Neural crest cell (in vitro differentiated cells): ENCODE results near the gene GSTM3. TPM values are rescaled to one million over a fixed set of nuclear protein-coding genes. Genes with fewer than 3 reads are reported as not detected.

Source experiments
- DNase-seq: peaks from one replicate; pipeline ENCODE4 v3.0.0; 2021; ENCODE audit warnings: low read depth, mixed read lengths, low spot score
- H3K27ac Mint-ChIP-seq: one replicate; pipeline ENCODE4 v1.8.0; 2021; ENCODE audit warnings: mild to moderate bottlenecking, mixed read lengths; ENCODE audit not compliant: unreplicated experiment
- H3K27me3 Mint-ChIP-seq: 2 replicates; pipeline ENCODE4 v1.8.0; 2021; ENCODE audit warnings: low read depth, mild to moderate bottlenecking, mixed read lengths
- H3K36me3 Mint-ChIP-seq: 2 replicates; pipeline ENCODE4 v1.8.0; 2021; ENCODE audit warnings: low read depth, mild to moderate bottlenecking, mixed read lengths
- H3K4me1 Mint-ChIP-seq: 2 replicates; pipeline ENCODE4 v1.8.0; 2021; ENCODE audit warnings: mixed read lengths
- H3K4me3 Mint-ChIP-seq: one replicate; pipeline ENCODE4 v1.8.0; 2021; ENCODE audit warnings: mild to moderate bottlenecking, mixed read lengths
- H3K9me3 Mint-ChIP-seq: 2 replicates; pipeline ENCODE4 v1.8.0; 2021; ENCODE audit warnings: mixed read lengths
- total RNA-seq: library from RNA; stranded (reverse); gene quantifications from 2 replicates; pipeline ENCODE4 v1.2.1, GENCODE V29; 2021
- TF ChIP-seq, protein P1 (sequence below): fragments of 200-600 bp; sonication (generic); conservative IDR thresholded peaks from 2 replicates; pipeline ENCODE4 v1.5.0; 2021; ENCODE audit warnings: antibody characterized with exemption, mild to moderate bottlenecking

The GSTM3 gene
- total RNA-seq, 1 donor from 2014 or later, result 56.5 TPM

DNA sequence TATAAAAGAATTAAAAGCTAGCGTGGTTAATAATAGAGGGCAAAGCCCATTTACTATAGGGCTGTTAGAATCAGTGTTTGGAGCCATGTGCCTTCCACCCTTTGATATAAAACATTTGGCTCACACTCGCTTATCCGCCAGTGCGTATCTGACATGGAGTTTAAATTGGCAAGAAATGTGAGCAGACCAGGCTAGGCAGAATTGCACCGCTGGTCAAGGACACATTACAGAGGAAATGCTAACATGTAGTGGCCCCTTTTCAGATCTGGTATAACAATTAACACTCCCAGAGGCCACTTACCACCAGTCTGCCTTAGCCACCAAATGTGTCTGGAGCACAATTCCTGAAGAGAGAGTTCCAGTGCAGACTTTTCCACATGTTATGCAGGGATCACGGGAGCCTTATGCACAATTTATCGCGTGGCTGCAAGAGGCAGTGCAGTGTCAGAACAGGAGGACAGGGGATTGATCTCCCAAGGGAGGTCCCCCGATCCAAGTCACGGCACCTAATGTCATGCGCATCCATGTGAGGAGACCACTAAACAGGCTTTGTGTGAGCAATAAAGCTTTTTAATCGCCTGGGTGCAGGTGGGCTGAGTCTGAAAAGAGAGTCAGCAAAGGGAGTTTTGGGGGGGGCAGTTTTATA lies 14.0 kb downstream of the GSTM3 start:
- Mint-ChIP-seq H3K27ac (no peak overlapping the region), H3K4me1 (peaks cover 8% of the 10 kb centered on the region), H3K9me3 (peaks cover 2% of the 10 kb centered on the region), H3K4me3 (no peak overlapping the region), H3K27me3 (no peaks in the 10 kb centered on the region), H3K36me3 (no peaks in the 10 kb centered on the region)
- DNase-seq, result no peak
- TF ChIP-seq, protein P1, sequence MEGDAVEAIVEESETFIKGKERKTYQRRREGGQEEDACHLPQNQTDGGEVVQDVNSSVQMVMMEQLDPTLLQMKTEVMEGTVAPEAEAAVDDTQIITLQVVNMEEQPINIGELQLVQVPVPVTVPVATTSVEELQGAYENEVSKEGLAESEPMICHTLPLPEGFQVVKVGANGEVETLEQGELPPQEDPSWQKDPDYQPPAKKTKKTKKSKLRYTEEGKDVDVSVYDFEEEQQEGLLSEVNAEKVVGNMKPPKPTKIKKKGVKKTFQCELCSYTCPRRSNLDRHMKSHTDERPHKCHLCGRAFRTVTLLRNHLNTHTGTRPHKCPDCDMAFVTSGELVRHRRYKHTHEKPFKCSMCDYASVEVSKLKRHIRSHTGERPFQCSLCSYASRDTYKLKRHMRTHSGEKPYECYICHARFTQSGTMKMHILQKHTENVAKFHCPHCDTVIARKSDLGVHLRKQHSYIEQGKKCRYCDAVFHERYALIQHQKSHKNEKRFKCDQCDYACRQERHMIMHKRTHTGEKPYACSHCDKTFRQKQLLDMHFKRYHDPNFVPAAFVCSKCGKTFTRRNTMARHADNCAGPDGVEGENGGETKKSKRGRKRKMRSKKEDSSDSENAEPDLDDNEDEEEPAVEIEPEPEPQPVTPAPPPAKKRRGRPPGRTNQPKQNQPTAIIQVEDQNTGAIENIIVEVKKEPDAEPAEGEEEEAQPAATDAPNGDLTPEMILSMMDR, result no peak

DNA sequence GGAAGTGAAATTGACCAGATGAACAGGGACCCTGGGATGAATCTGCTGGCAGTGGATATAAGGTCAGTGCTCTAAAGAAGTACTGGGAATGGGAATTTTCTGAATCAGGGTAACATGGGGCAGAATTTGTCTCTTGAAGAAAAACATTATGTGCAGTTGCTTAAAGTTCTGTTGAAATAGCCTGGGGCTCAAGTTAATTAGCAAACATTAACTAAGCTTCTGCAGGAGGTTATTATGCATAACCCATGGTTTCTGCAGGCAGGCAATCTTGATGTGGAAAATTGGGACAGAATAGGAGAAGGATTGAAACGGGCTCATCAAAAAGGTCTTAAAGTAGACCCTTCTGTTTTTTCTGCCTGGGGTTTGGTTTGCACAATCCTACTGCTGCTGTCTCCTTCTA lies 14.8 kb downstream of the GSTM3 start:
- no peak overlapping the region for H3K4me3 Mint-ChIP-seq
- no peaks in the 10 kb centered on the region for H3K27me3 Mint-ChIP-seq
- no peak overlapping the region for H3K27ac Mint-ChIP-seq
- peaks cover 8% of the 10 kb centered on the region for H3K4me1 Mint-ChIP-seq
- TF ChIP-seq, protein P1, result no peak
- H3K9me3 Mint-ChIP-seq, result peaks cover 2% of the 10 kb centered on the region
- DNase-seq, result no peak
- no peaks in the 10 kb centered on the region for H3K36me3 Mint-ChIP-seq

DNA sequence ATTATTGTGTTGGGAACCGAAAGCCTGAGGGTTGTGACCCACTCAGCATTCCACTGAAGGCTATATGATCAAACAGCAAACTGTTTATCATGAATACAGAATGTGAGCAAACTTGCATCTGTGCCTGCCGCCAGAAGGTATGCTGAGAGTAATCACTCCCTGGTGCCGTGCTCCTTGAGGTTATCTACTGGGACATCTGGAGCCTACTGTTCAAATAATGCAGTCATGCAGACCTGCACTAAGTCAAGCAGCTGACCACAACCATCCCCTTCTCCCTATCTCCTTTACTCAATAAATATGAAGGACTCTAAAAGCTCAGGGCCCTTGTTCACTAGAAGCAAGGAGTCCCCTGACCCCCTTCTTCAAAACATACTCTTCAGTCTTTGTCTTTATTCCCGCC lies 15.3 kb downstream of the GSTM3 start:
- DNase-seq, result no peak
- H3K27ac Mint-ChIP-seq, result no peak overlapping the region
- peaks cover 3% of the 10 kb centered on the region for H3K4me1 Mint-ChIP-seq
- no peaks in the 10 kb centered on the region for H3K27me3 Mint-ChIP-seq
- no peak overlapping the region for H3K4me3 Mint-ChIP-seq
- TF ChIP-seq, protein P1, result no peak
- H3K36me3 Mint-ChIP-seq, result no peaks in the 10 kb centered on the region
- peaks cover 2% of the 10 kb centered on the region for H3K9me3 Mint-ChIP-seq

DNA sequence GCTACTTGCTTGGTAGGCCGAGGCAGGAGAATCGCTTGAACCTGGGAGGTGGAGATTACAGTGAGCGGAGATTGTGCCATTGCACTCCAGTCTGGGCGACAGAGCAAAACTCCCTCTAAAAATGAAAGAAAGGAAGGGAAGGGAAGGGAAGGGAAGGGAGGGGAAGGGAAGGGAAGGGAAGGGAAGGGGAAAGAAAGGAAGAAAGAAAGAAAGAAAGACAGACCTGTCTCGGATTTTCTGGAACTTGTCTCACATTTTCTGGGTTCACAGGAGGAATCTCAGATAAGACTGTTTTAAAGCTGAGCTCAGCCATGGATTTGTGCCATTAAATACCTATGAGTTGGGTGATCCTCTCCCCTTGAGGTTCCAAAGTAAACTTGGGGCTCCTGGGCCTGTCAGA lies 15.9 kb downstream of the GSTM3 start:
- peaks cover 2% of the 10 kb centered on the region for H3K9me3 Mint-ChIP-seq
- TF ChIP-seq, protein P1, result no peak
- H3K4me3 Mint-ChIP-seq, result no peak overlapping the region
- no peak overlapping the region for H3K27ac Mint-ChIP-seq
- no peaks in the 10 kb centered on the region for H3K4me1 Mint-ChIP-seq
- DNase-seq, result no peak
- no peaks in the 10 kb centered on the region for H3K27me3 Mint-ChIP-seq
- H3K36me3 Mint-ChIP-seq, result no peaks in the 10 kb centered on the region

DNA sequence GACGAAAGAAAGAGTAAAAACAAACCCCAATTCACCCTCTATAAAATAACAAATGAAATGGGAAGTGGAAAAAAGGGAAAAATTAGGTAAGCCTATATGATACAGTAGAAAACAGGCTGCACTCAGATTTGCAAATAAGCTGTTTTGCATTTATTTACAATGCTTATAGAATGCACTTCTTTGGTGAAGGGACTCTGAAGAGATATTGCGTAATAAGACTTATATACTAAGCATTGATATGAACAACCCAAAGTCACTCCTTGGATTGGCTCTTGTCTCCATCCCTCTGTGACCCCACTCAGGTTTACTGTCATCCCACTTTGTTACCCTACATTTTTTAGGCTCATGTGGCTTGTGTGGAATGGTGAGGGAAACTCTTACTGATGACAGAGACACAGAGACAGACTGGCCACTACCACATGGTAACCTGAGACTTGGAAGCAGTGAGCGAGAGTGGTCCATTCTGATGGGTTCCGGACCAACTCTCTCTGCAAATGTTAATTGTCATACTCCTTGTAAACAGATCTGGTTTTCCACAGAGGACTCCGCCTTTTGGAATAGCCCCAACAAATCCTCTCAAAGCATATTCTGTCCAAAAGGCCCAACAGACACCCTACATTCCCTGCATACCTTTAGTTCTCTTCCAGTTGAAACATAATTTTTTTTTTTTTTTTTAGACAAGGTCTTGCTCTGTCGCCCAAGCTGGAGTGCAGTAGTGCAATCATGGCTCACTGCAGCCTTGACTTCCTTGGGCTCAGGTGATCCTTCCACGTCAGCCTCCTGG lies 17.7 kb downstream of the GSTM3 start:
- H3K36me3 Mint-ChIP-seq, result no peaks in the 10 kb centered on the region
- no peak overlapping the region for H3K27ac Mint-ChIP-seq
- TF ChIP-seq, protein P1, result no peak
- DNase-seq, result no peak
- H3K9me3 Mint-ChIP-seq, result peaks cover 2% of the 10 kb centered on the region
- H3K4me1 Mint-ChIP-seq, result peaks cover 5% of the 10 kb centered on the region
- H3K4me3 Mint-ChIP-seq, result no peak overlapping the region
- H3K27me3 Mint-ChIP-seq, result no peaks in the 10 kb centered on the region
